Kidney epithelial cell (primary cell): ENCODE measurements around the gene KIAA0825. TPM values are rescaled to one million over a fixed set of nuclear protein-coding genes. Genes with fewer than 3 reads are reported as not detected.

ENCODE experiments used
- DNase-seq: peaks from one replicate; pipeline ENCODE4 v3.0.0-alpha.2; 2010; ENCODE audit warnings: low read depth
- H3K27me3 ChIP-seq: 2 replicates; pipeline ENCODE4 v1.6.0; 2011; ENCODE audit warnings: low read length; ENCODE audit not compliant: control insufficient read depth, insufficient read depth
- H3K36me3 ChIP-seq: 2 replicates; pipeline ENCODE4 v1.5.1; 2011; ENCODE audit warnings: low read length; ENCODE audit not compliant: control insufficient read depth, insufficient read depth
- H3K4me3 ChIP-seq: 2 replicates; pipeline ENCODE4 v1.5.1; 2011; ENCODE audit warnings: low read depth, mild to moderate bottlenecking, control low read depth, low read length
- total RNA-seq: library from RNA; depleted of rRNA; stranded (reverse); fragments of >200 nt; gene quantifications from 2 replicates; pipeline ENCODE4 v1.2.3, GENCODE V29; 2015
- TF ChIP-seq, protein P1 (sequence below): IDR thresholded peaks from 2 replicates; pipeline ENCODE4 v1.5.1; 2011; ENCODE audit warnings: mild to moderate bottlenecking, moderate library complexity, low read length, control low read depth, inconsistent platforms; ENCODE audit not compliant: insufficient read depth, poor library complexity, severe bottlenecking

Gene KIAA0825
- total RNA-seq, 1 donor from 2014 or later: 2.7 TPM

- Histone ChIP-seq H3K4me3 (no peak overlapping the region), H3K36me3 (no peaks in the 10 kb centered on the region), H3K27me3 (no peaks in the 10 kb centered on the region)
- TF ChIP-seq, protein P1, sequence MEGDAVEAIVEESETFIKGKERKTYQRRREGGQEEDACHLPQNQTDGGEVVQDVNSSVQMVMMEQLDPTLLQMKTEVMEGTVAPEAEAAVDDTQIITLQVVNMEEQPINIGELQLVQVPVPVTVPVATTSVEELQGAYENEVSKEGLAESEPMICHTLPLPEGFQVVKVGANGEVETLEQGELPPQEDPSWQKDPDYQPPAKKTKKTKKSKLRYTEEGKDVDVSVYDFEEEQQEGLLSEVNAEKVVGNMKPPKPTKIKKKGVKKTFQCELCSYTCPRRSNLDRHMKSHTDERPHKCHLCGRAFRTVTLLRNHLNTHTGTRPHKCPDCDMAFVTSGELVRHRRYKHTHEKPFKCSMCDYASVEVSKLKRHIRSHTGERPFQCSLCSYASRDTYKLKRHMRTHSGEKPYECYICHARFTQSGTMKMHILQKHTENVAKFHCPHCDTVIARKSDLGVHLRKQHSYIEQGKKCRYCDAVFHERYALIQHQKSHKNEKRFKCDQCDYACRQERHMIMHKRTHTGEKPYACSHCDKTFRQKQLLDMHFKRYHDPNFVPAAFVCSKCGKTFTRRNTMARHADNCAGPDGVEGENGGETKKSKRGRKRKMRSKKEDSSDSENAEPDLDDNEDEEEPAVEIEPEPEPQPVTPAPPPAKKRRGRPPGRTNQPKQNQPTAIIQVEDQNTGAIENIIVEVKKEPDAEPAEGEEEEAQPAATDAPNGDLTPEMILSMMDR: no peak
- DNase-seq: no peak
These were observed 73.4 kb downstream of the KIAA0825 start for GRCh38 chr5:94544875-94545547.

GRCh38 chr5:94544031-94544650 lies 74.3 kb downstream of the KIAA0825 start:
- no peaks in the 10 kb centered on the region for H3K27me3 ChIP-seq
- H3K4me3 ChIP-seq: no peak overlapping the region
- H3K36me3 ChIP-seq: no peaks in the 10 kb centered on the region
- DNase-seq: no peak
- TF ChIP-seq, protein P1: no peak

DNA sequence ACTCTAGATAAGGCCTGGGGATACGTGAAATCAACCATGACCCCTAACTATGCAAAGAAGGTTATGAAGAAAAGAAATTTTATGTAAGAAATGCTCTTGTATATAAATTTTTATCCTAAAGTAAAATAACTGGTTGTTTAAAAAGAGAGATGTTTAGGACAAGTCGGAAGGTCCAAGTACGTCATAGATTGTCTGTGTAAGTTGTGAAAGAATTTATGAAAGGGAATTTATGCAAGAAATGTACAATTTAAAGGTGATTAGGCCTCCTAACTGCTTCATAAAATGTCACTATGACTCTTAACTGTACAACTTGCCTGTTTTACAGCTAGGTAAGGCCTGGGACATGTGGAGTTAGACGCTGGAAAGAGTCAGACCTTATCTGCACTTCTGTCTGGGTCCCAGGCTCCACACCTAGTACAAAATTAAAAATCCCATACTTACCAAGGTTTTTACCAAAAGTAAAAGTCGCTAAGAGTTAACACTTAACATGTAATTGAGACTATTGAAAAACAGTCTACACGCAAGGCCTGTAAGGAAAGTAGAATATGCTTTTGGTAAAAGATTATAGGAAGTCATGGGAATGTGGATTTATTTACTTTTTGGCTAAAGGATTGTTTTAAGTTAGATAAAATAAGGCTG lies 77.4 kb downstream of the KIAA0825 start:
- no peak for DNase-seq
- Histone ChIP-seq H3K4me3 (no peak overlapping the region), H3K27me3 (no peaks in the 10 kb centered on the region), H3K36me3 (no peaks in the 10 kb centered on the region)
- TF ChIP-seq, protein P1: no peak

DNA sequence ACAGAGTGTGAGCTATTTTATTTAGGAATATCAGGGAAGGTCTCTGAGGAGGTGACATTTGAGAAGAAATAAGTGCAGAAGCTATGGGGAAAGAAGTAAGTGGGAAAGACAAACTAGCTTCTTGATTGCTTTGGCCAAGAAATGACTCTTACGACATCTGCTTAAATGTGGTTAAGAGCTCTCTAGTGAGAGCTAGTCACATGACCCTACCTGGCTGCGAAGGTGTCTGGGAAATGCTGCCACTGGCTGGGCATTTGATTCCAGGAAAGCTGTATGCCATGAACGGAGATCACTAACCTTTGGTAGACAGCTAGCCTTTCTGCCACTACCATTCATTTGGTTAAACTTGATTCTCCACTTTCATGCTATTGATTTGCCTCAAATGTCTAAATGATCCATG lies 80.1 kb downstream of the KIAA0825 start:
- TF ChIP-seq, protein P1: no peak

GRCh38 chr5:94526706-94527105 lies 91.7 kb downstream of the KIAA0825 start:
- Histone ChIP-seq H3K27me3 (no peaks in the 10 kb centered on the region), H3K4me3 (no peak overlapping the region), H3K36me3 (no peaks in the 10 kb centered on the region)
- no peak for DNase-seq
- TF ChIP-seq, protein P1: no peak

More for the DNA sequence above, 80.1 kb downstream of the KIAA0825 start:
- H3K27me3 ChIP-seq: no peaks in the 10 kb centered on the region
- H3K36me3 ChIP-seq: no peaks in the 10 kb centered on the region
- no peak for DNase-seq
- H3K4me3 ChIP-seq: no peak overlapping the region
